Smooth muscle cell (in vitro differentiated cells): ENCODE data around the gene RNU4-1. TPM values are rescaled to one million over a fixed set of nuclear protein-coding genes. Genes with fewer than 3 reads are reported as not detected.

Source experiments
- DNase-seq: peaks from one replicate; lab custom pipeline; 2025; ENCODE audit not compliant: unreplicated experiment; lab: John Stamatoyannopoulos, UW
- H2AFZ ChIP-seq: fragments of 200-600 bp; sonication (generic); 2 replicates; pipeline ENCODE4 v1.6.0; 2016; ENCODE audit warnings: antibody characterized with exemption, low read depth, mild to moderate bottlenecking
- H3F3A ChIP-seq: fragments of 200-600 bp; sonication (generic); 2 replicates; pipeline ENCODE4 v1.6.0; 2017; ENCODE audit warnings: antibody characterized with exemption, low read depth
- H3K27ac ChIP-seq: fragments of 200-600 bp; sonication (generic); 2 replicates; pipeline ENCODE4 v1.5.1; 2016; ENCODE audit warnings: low read depth, mild to moderate bottlenecking
- H3K27me3 ChIP-seq: fragments of 200-600 bp; sonication (generic); 2 replicates; pipeline ENCODE4 v1.6.1; 2016; ENCODE audit warnings: low read depth, mild to moderate bottlenecking
- H3K36me3 ChIP-seq: fragments of 200-600 bp; sonication (generic); 2 replicates; pipeline ENCODE4 v1.5.1; 2016; ENCODE audit warnings: low read depth
- H3K4me1 ChIP-seq: fragments of 200-600 bp; sonication (generic); 2 replicates; pipeline ENCODE4 v1.5.1; 2016; ENCODE audit warnings: low read depth
- H3K4me2 ChIP-seq: fragments of 200-600 bp; sonication (generic); 2 replicates; pipeline ENCODE4 v1.6.0; 2016; ENCODE audit warnings: mild to moderate bottlenecking
- H3K4me3 ChIP-seq: fragments of 200-600 bp; sonication (generic); 2 replicates; pipeline ENCODE4 v1.5.1; 2016; ENCODE audit warnings: mild to moderate bottlenecking
- H3K79me2 ChIP-seq: fragments of 200-600 bp; sonication (generic); 2 replicates; pipeline ENCODE4 v1.6.0; 2016; ENCODE audit warnings: low read depth, mild to moderate bottlenecking
- H3K9ac ChIP-seq: fragments of 200-600 bp; sonication (generic); 2 replicates; pipeline ENCODE4 v1.6.0; 2016; ENCODE audit warnings: low read depth
- H3K9me3 ChIP-seq: fragments of 200-600 bp; sonication (generic); replicated peaks from 2 replicates; pipeline ENCODE4 v1.5.1; 2016; ENCODE audit warnings: low read depth
- H4K20me1 ChIP-seq: fragments of 200-600 bp; sonication (generic); 2 replicates; pipeline ENCODE4 v1.6.0; 2016; ENCODE audit warnings: low read depth
- CTCF ChIP-seq: fragments of 200-600 bp; sonication (generic); IDR thresholded peaks from 2 replicates; pipeline ENCODE4 v1.5.1; 2017; ENCODE audit warnings: borderline replicate concordance, mild to moderate bottlenecking, antibody characterized with exemption; ENCODE audit not compliant: insufficient read depth, poor library complexity, severe bottlenecking
- WGBS: methylation state at CpG from one replicate; pipeline ENCODE4 v1.1.7; 2016; ENCODE audit warnings: low lambda C conversion rate; 5-methylcytosine and 5-hydroxymethylcytosine counted together
- polyA plus RNA-seq: library from polyadenylated mRNA; unstranded; fragments of >200 nt; fragmentation: Nextera tagmentation; extraction: Ambion mirVana; gene quantifications from 2 replicates; pipeline ENCODE4 v1.2.1, GENCODE V29; 2016
- total RNA-seq: library from RNA; depleted of rRNA; stranded (reverse); fragments of >200 nt; gene quantifications from 2 replicates; pipeline ENCODE4 v1.2.3, GENCODE V29; 2014

The RNU4-1 gene
- total and polyA plus RNA-seq, 2 experiments from 2014 or later: under 0.01 TPM; not detected in 1

- Histone ChIP-seq H3K79me2 (no peaks in the 10 kb centered on the region), H3K36me3 (no peaks in the 10 kb centered on the region), H3K27ac (no peak overlapping the region), H3K9ac (no peak overlapping the region), H3K4me2 (no peak overlapping the region), H3K4me3 (no peak overlapping the region), H3K9me3 (no peaks in the 10 kb centered on the region), H3F3A (peaks cover 2% of the 10 kb centered on the region), H3K27me3 (no peaks in the 10 kb centered on the region), H2AFZ (no peak overlapping the region), H4K20me1 (no peaks in the 10 kb centered on the region), H3K4me1 (peaks cover 3% of the 10 kb centered on the region)
- DNase-seq: no peak
- WGBS: 95% methylated on average over 12 of the region's 12 CpGs
- no peak for TF ChIP-seq CTCF
These were observed 5.5 kb downstream of the RNU4-1 start for GRCh38 chr12:120287491-120287890.

DNA sequence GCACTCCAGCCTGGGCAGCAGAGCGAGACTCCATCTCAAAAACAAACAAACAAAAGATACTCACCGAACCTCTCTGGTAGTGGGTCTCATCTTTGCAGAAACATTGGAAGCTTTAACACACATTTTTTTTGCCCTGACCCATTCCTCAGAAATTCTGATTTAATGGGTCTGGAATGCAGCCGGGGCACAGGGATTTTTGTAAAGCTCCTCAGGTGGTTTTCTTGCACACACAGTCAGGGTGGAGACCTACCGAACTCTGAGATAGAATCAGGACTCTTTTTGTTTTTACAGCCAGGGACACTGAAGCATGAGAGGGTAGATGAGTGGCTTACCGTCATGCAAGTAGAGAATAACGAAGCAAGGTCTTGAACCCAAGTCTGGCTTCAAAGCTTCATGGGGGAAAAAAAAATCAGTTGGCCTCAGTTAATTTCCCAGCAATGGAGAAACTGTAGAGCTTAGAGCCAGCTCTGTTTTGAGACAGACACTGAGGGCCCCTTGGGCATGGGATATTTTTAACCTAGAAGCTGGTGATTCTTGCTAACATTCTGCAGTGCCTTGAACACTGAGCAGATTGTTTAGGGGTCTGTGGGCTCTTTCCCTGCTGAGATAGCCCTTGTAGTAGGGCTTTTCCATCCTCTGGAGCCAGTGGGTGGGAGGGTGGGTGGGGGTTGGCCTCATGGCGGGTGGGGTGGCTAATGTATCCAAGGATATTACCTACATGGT lies 6.1 kb downstream of the RNU4-1 start:
- peak overlapping the region; percentile 67 for H3K4me2 ChIP-seq
- H3K36me3 ChIP-seq: no peaks in the 10 kb centered on the region
- no peaks in the 10 kb centered on the region for H3F3A ChIP-seq
- 49% methylated on average over 7 of the region's 7 CpGs for WGBS
- no peak overlapping the region for H3K4me3 ChIP-seq
- H3K9ac ChIP-seq: no peak overlapping the region
- H3K27me3 ChIP-seq: no peaks in the 10 kb centered on the region
- H2AFZ ChIP-seq: no peak overlapping the region
- TF ChIP-seq CTCF: no peak
- peak overlapping the region; percentile 38 for H3K27ac ChIP-seq
- no peaks in the 10 kb centered on the region for H3K9me3 ChIP-seq
- peaks cover 3% of the 10 kb centered on the region for H3K4me1 ChIP-seq
- H3K79me2 ChIP-seq: no peaks in the 10 kb centered on the region
- no peak for DNase-seq
- no peaks in the 10 kb centered on the region for H4K20me1 ChIP-seq

GRCh38 chr12:120284381-120284780 lies 8.7 kb downstream of the RNU4-1 start:
- Histone ChIP-seq H3F3A (no peaks in the 10 kb centered on the region), H3K9ac (no peak overlapping the region), H3K9me3 (no peaks in the 10 kb centered on the region), H3K27ac (no peak overlapping the region), H3K4me3 (no peak overlapping the region), H3K27me3 (no peaks in the 10 kb centered on the region), H3K36me3 (no peaks in the 10 kb centered on the region), H3K4me2 (no peak overlapping the region), H3K79me2 (no peaks in the 10 kb centered on the region), H2AFZ (no peak overlapping the region), H3K4me1 (peaks cover 3% of the 10 kb centered on the region), H4K20me1 (no peaks in the 10 kb centered on the region)
- DNase-seq: no peak
- no peak for TF ChIP-seq CTCF
- 98% methylated on average over 3 of the region's 3 CpGs for WGBS

DNA sequence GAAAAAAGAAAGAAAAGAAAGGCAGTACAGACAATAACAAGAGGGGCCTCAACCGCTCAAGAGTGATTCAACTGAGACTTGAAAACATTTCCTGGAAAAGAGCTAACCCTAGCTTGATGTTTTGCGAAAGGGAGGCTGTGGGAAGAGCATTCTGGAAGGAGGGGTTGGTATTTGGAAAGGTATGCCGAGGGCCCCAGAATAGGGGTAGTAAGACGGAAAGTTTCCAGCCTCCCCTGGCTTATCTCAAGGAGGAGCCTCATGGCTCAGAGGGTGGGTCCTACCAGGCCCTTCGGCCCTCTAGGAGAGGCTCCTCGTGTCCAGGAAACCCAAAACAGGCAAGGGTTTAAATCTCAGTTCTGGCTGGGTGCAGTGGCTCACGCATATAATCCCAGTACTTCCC lies 9.7 kb downstream of the RNU4-1 start:
- Histone ChIP-seq H3F3A (no peaks in the 10 kb centered on the region), H2AFZ (peak overlapping the region; percentile 59), H3K4me2 (no peak overlapping the region), H3K27me3 (no peaks in the 10 kb centered on the region), H3K36me3 (no peaks in the 10 kb centered on the region), H3K79me2 (no peaks in the 10 kb centered on the region), H3K9me3 (no peaks in the 10 kb centered on the region), H4K20me1 (no peaks in the 10 kb centered on the region), H3K27ac (no peak overlapping the region), H3K9ac (no peak overlapping the region), H3K4me3 (no peak overlapping the region), H3K4me1 (peaks cover 3% of the 10 kb centered on the region)
- TF ChIP-seq CTCF: no peak
- WGBS: 18% methylated on average over 7 of the region's 7 CpGs
- no peak for DNase-seq
